PFSK-1 (cell line): Measurements from ENCODE around the gene ZNF593.

Experiments
- FOXP2 ChIP-seq: optimal IDR thresholded peaks from 2 replicates; pipeline ENCODE3; 2011; ENCODE audit warnings: borderline replicate concordance, control low read depth, inconsistent platforms; ENCODE audit not compliant: insufficient read depth; ENCODE audit errors: extremely low read length, extremely low read depth
- POLR2AphosphoS5 ChIP-seq: IDR thresholded peaks from 2 replicates; pipeline ENCODE4 v1.6.1; 2012; ENCODE audit warnings: low read depth, mild to moderate bottlenecking, control low read depth, low read length, moderate library complexity
- SIN3A ChIP-seq: IDR thresholded peaks from 2 replicates; pipeline ENCODE4 v1.6.1; 2012; ENCODE audit warnings: mild to moderate bottlenecking, low read length, moderate library complexity, borderline replicate concordance; ENCODE audit not compliant: insufficient read depth
- TAF1 ChIP-seq: IDR thresholded peaks from 2 replicates; pipeline ENCODE4 v1.6.1; 2012; ENCODE audit warnings: low read length, control low read depth, borderline replicate concordance; ENCODE audit not compliant: insufficient read depth
- TF ChIP-seq, protein P1 (sequence below), 2 experiments: IDR thresholded peaks; 2 replicates each; pipeline versions ENCODE4 v1.6.1 to v1.8.0; 2011 to 2012; ENCODE audit warnings: low read depth in 2 of 2, low read length in 2 of 2, control low read depth in 1 of 2, inconsistent platforms in 1 of 2, mild to moderate bottlenecking in 1 of 2, moderate library complexity in 1 of 2; ENCODE audit not compliant: insufficient read depth in 1 of 2

ZNF593 gene

DNA sequence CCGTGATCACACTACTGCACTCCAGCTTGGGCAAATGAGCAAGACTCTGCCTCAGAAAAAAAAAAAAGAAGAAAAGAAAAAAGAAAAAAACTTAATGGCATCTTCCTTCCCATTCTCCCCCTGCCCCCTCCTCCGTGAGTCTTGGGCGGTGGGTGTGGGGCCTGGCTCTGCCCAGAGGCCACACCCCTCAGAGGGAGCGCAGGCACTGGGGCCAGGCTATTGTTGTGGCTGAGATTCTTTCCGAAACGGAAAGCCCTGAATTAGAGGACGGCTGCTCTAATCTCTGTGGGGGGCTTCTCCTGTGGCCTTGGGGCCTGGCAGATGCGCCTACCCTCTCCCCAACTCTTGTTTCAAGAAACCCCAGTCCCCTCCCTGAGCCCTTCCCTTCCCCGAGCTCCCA lies 15.0 kb upstream of the ZNF593 start:
- TF ChIP-seq POLR2AphosphoS5 (no peak), SIN3A (no peak), FOXP2 (no peak), TAF1 (no peak)
- TF ChIP-seq, protein P1, sequence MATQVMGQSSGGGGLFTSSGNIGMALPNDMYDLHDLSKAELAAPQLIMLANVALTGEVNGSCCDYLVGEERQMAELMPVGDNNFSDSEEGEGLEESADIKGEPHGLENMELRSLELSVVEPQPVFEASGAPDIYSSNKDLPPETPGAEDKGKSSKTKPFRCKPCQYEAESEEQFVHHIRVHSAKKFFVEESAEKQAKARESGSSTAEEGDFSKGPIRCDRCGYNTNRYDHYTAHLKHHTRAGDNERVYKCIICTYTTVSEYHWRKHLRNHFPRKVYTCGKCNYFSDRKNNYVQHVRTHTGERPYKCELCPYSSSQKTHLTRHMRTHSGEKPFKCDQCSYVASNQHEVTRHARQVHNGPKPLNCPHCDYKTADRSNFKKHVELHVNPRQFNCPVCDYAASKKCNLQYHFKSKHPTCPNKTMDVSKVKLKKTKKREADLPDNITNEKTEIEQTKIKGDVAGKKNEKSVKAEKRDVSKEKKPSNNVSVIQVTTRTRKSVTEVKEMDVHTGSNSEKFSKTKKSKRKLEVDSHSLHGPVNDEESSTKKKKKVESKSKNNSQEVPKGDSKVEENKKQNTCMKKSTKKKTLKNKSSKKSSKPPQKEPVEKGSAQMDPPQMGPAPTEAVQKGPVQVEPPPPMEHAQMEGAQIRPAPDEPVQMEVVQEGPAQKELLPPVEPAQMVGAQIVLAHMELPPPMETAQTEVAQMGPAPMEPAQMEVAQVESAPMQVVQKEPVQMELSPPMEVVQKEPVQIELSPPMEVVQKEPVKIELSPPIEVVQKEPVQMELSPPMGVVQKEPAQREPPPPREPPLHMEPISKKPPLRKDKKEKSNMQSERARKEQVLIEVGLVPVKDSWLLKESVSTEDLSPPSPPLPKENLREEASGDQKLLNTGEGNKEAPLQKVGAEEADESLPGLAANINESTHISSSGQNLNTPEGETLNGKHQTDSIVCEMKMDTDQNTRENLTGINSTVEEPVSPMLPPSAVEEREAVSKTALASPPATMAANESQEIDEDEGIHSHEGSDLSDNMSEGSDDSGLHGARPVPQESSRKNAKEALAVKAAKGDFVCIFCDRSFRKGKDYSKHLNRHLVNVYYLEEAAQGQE (IDR thresholded peaks at IDR 0.05; ENCODE audit: insufficient read depth in 1 of 2, low read depth in 2 of 2, low read length in 2 of 2), result no peak

DNA sequence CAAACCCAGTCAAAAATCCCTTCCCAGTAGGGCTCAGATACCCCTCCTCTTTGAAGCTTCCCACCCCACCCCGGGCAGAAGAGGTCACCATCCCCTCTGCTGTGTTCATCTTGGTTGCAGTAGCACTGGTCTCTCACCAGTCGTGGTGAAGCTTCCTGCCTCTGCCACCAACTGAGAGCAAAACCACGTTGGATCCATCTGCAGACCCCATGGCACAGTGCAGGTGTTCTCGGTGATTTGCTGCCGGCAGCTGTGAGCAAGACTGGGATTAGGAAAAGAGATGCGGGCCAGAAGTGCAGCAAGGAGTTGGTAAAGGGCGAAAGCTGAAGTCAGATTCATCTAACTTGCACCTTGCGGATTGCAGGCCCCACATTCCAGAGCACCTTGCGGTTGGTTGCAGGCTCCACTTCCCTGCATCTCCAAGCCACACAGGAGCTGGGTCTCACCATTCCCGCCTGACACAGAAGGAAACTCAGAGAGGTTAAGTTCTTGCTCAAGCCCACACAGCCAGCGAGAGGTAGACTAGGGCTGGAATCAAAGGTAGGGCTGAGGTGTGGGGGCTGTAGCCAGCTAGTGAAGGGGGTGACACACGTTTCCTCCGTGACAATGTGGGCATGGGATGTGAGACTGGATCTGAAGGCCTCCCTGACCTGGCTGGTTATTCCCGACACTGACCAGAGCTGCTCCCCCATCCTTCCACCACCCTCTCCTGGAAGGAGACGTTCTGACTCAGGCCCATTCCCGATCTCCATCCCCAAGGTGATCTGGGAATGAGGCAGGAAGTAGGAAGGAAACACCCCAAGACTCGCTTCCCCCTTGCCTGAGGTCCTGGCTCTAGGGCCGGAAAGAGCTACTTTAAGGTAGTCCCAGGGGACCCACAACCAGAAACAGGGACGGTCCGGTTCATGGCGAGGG lies 14.1 kb upstream of the ZNF593 start:
- TF ChIP-seq SIN3A (no peak), TAF1 (no peak), POLR2AphosphoS5 (no peak), FOXP2 (no peak)
- TF ChIP-seq, protein P1 (IDR thresholded peaks at IDR 0.05; ENCODE audit: insufficient read depth in 1 of 2, low read depth in 2 of 2, low read length in 2 of 2), result no peak

DNA sequence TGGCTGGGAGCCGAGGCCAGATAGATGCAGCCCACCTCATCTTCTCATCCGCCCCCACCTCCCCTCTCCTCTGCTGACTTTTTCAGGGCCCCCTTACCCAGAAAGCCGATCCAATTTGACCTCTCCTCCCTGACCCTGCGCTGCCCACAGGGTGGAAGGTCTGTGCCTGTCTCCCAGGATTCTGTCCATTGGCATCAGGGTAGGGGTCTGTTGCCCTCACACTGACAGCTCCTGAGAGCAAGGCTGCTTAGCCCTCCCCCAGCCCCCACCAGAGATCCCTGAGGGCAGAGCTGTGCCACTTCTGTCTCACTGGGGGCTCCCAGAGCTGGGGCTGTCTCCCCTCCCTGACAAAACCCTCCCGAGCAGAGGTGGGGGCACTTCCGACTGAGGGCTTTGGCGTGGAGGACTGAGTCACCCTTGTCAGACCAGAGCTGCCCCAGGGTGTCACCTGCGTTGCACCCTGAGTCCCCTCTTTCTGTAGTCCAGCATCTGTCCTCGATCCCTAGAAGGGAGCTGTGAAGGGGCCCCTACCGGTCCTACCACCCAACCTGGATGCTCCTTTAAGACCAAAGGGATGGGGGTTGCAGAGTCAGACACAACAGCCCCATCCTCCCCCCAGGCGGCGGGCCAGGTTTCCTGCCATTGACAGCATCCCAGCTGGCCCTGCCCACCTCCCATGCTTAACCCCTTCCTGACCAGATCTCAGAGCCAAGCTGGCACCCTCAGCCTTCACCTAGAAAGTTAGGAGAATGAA lies 13.2 kb upstream of the ZNF593 start:
- TF ChIP-seq SIN3A, result peak; percentile 62; the same call in 1 of the 2 replicates
- peak; percentile 83 for TF ChIP-seq FOXP2
- TF ChIP-seq TAF1, result no peak

DNA sequence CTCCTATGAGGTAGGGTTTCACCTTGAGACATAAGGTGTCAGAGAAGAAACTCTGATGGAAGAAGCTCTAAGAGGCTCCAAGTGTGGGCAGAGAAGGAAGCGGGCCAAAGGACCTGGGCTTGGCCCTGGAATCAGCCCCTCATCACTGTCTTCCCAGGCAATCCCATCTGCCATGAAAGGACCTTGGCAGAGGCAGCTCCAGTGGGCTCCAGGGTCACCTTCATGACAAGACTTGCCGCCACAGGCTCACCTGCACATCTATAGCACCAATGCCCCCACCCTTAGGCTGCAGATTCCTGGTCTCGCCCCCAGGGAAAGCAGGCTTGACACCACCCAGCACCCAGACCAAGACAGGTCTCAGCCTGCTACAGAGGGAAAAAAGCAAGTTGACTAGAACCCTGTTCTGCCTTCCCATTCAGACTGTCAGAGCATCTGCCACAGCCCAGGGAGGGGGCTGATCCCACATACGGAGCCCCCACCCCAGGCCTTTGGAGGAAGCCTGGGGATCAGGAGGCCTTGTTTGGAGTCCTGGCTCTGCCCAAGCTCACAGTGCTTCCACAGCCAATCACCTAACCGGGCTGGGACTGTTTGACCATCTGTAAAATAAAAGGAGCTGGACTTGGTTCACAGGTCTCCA lies 11.3 kb upstream of the ZNF593 start:
- TF ChIP-seq FOXP2 (no peak), POLR2AphosphoS5 (no peak), TAF1 (no peak), SIN3A (no peak)
- TF ChIP-seq, protein P1 (IDR thresholded peaks at IDR 0.05; ENCODE audit: insufficient read depth in 1 of 2, low read depth in 2 of 2, low read length in 2 of 2), result no peak
